GM12878 (cell line): ENCODE results near the gene C1orf232. TPM values are rescaled to one million over a fixed set of nuclear protein-coding genes. Genes with fewer than 3 reads are reported as not detected.

Source experiments
- ATAC-seq: fragments of 200-7000 bp; cut with Tn5 transposase; 3 replicates; pipeline ENCODE4 v1.9.1; 2020; ENCODE audit warnings: mild to moderate bottlenecking, moderate library complexity
- BruUV-seq: library from RNA; stranded (reverse); fragments of 400-500 nt; replicated peaks from 2 replicates; lab custom pipeline; 2021; lab: Mats Ljungman, UMichigan
- CTCF ChIA-PET: fragments of 300-600 bp; sonication (Branson Sonifier 250); formaldehyde crosslinking; extraction: SDS; loops from one replicate; lab custom pipeline; 2021; ENCODE audit warnings: inconsistent platforms; lab: Yijun Ruan, JAX
- POLR2A ChIA-PET: fragments of 350-600 bp; formaldehyde crosslinking; extraction: SDS; loops from one replicate; lab custom pipeline; 2021; ENCODE audit warnings: inconsistent platforms; lab: Charles Lee
- RAD21 ChIA-PET: fragments of 300-600 bp; sonication (Branson Sonifier 250); formaldehyde crosslinking; loops from one replicate; lab custom pipeline; 2023; ENCODE audit warnings: antibody characterized with exemption; ENCODE audit not compliant: unreplicated experiment; lab: Charles Lee
- SMC1A ChIA-PET: fragments of 300-600 bp; sonication (Branson Sonifier 250); formaldehyde crosslinking; loops from one replicate; lab custom pipeline; 2023; ENCODE audit not compliant: unreplicated experiment, uncharacterized antibody; lab: Charles Lee
- DNase-seq: peaks from one replicate; pipeline ENCODE4 v3.0.0-alpha.2; 2011; ENCODE audit warnings: low read depth, low spot score
- FAIRE-seq: peaks from 3 replicates; lab custom pipeline; 2011; peaks lifted over from hg19 to GRCh38; lab: Jason Lieb, UNC
- H2AFZ ChIP-seq: 2 replicates; pipeline ENCODE4 v1.6.0; 2011; ENCODE audit warnings: low read depth, low read length, control low read depth; ENCODE audit not compliant: control insufficient read depth
- H3K27ac ChIP-seq: 2 replicates; pipeline ENCODE4 v1.5.1; 2011; ENCODE audit warnings: control low read depth; ENCODE audit not compliant: control insufficient read depth, insufficient read depth
- H3K27me3 ChIP-seq, 2 experiments: replicated peaks in 1 of 2; 2 replicates each; pipeline versions ENCODE4 v1.6.0 to v1.6.1; 2011; ENCODE audit warnings: low read length in 1 of 2; ENCODE audit not compliant: control insufficient read depth in 2 of 2, insufficient read depth in 2 of 2
- H3K36me3 ChIP-seq, 2 experiments: 2 replicates each; pipeline ENCODE4 v1.5.1; 2011; ENCODE audit warnings: low read length in 1 of 2; ENCODE audit not compliant: control insufficient read depth in 2 of 2, insufficient read depth in 2 of 2
- H3K4me1 ChIP-seq: 2 replicates; pipeline ENCODE4 v1.6.1; 2011; ENCODE audit warnings: mild to moderate bottlenecking, low read length, moderate library complexity, mixed read lengths; ENCODE audit not compliant: control insufficient read depth, insufficient read depth
- H3K4me2 ChIP-seq: 2 replicates; pipeline ENCODE4 v1.6.0; 2011; ENCODE audit warnings: control low read depth; ENCODE audit not compliant: control insufficient read depth, insufficient read depth
- H3K4me3 ChIP-seq: fragments of 200-600 bp; sonication (generic); 2 replicates; pipeline ENCODE4 v1.5.1; 2016
- H3K79me2 ChIP-seq: 2 replicates; pipeline ENCODE4 v1.6.0; 2011; ENCODE audit warnings: low read length; ENCODE audit not compliant: control insufficient read depth, insufficient read depth
- H3K9ac ChIP-seq: 2 replicates; pipeline ENCODE4 v1.8.0; 2011; ENCODE audit warnings: low read length, control low read depth, mixed read lengths; ENCODE audit not compliant: control insufficient read depth, insufficient read depth
- H3K9me3 ChIP-seq: replicated peaks from 3 replicates; pipeline ENCODE4 v1.5.1; 2011; ENCODE audit warnings: mild to moderate bottlenecking, low read length; ENCODE audit not compliant: control insufficient read depth, insufficient read depth
- H4K20me1 ChIP-seq: 2 replicates; pipeline ENCODE4 v1.6.0; 2011; ENCODE audit not compliant: control insufficient read depth, insufficient read depth
- IKZF1 ChIP-seq: fragments of 450-650 bp; conservative IDR thresholded peaks from 2 replicates; pipeline ENCODE4 v1.6.1; 2017; ENCODE audit warnings: antibody characterized with exemption, mild to moderate bottlenecking
- KAT2A ChIP-seq: conservative IDR thresholded peaks from 2 replicates; pipeline ENCODE4 v1.6.1; 2011; ENCODE audit warnings: low read depth, low read length; ENCODE audit not compliant: control insufficient read depth
- MTA2 ChIP-seq: fragments of 450-650 bp; IDR thresholded peaks from 2 replicates; pipeline ENCODE4 v1.6.1; 2016; ENCODE audit warnings: low read depth, mild to moderate bottlenecking, moderate library complexity
- SMAD1 ChIP-seq: fragments of 450-650 bp; IDR thresholded peaks from 2 replicates; pipeline ENCODE4 v1.6.1; 2018; ENCODE audit warnings: mild to moderate bottlenecking, low read depth; ENCODE audit not compliant: partially characterized antibody
- SUZ12 ChIP-seq: fragments of 200-600 bp; sonication (generic); IDR thresholded peaks from one replicate; pipeline ENCODE4 v1.6.1; 2018; ENCODE audit warnings: antibody characterized with exemption, mild to moderate bottlenecking; ENCODE audit not compliant: unreplicated experiment
- ZZZ3 ChIP-seq: IDR thresholded peaks from 2 replicates; pipeline ENCODE4 v1.6.1; 2011; ENCODE audit warnings: low read depth; ENCODE audit not compliant: control insufficient read depth, insufficient read length
- WGBS: methylation state at CpG from one replicate; pipeline ENCODE4 v1.1.6; 2016; ENCODE audit warnings: low lambda C conversion rate; ENCODE audit not compliant: insufficient replicate concordance, insufficient coverage; ENCODE audit errors: missing lambda C conversion rate; 5-methylcytosine and 5-hydroxymethylcytosine counted together
- in situ Hi-C: fragments of 300-500 bp; cut with MboI; formaldehyde crosslinking; loops from 9 replicates; pipeline ENCODE4 v1.14.3; 2018; ENCODE audit warnings: mixed read lengths
- intact Hi-C: fragments of 100-400 bp; cut with micrococcal nuclease; formaldehyde crosslinking; loops from one replicate; pipeline ENCODE4 v1.14.2; 2022; ENCODE audit not compliant: unreplicated experiment
- polyA plus RNA-seq, 11 experiments: library from polyadenylated mRNA; depleted of rRNA in 4 of 11; unstranded in 6 of 11; stranded (reverse) in 5 of 11; fragments of >200 nt; fragmentation: Nextera tagmentation in 4 of 11; fragmentation: Illumina TruSeq in 1 of 11; extraction: Ambion mirVana in 4 of 11; extraction: Trizol in 1 of 11; gene quantifications; 1 replicate in 1 of 11; 2 replicates in 10 of 11; pipeline versions ENCODE4 v1.2.1 to v1.2.3, GENCODE V29; 2011 to 2016; ENCODE audit warnings: inconsistent platforms in 2 of 11, missing spikeins in 2 of 11, low read depth in 1 of 11
- total RNA-seq, 4 experiments: library from RNA; depleted of rRNA in 3 of 4; stranded (reverse); fragments of >200 nt in 3 of 4; fragmentation: Illumina TruSeq in 1 of 4; extraction: Trizol in 1 of 4; gene quantifications; 2 replicates each; pipeline versions ENCODE4 v1.2.1 to v1.2.3, GENCODE V29; 2013 to 2021
- TF ChIP-seq, protein P1 (sequence below): fragments of 450-650 bp; IDR thresholded peaks from 2 replicates; pipeline ENCODE4 v1.6.1; 2016; ENCODE audit warnings: mild to moderate bottlenecking

Gene C1orf232
- total and polyA plus RNA-seq, 10 of the 15 experiments (the other 5 are each of a cell fraction or from before 2014, with no cell fraction given) = not detected

DNA sequence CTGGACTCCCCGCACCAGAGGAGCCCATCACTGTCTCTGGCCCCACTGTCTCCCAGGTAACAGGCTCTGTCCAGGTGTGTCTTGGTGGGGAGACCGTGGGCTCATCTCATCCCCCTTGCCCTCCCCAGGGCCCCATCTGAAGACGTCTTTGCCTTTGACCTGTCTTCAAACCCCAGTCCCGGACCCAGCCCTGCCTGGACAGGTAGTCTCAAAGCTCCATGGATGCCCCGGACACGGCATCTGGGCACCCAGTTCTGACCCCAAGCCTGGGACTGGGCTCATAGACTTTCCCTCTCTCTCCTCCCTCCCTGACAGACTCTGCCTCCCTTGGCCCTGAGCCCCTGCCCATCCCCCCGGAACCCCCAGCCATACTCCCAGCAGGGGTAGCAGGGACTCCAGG is 15.3 kb upstream of the C1orf232 start:
- Histone ChIP-seq H3K4me2 (no peak overlapping the region), H3K27me3 (no peaks in the 10 kb centered on the region), H3K27ac (no peak overlapping the region), H3K79me2 (no peaks in the 10 kb centered on the region), H3K36me3 (no peaks in the 10 kb centered on the region), H2AFZ (no peak overlapping the region), H4K20me1 (no peaks in the 10 kb centered on the region), H3K4me3 (no peak overlapping the region), H3K4me1 (peaks cover 10% of the 10 kb centered on the region), H3K9me3 (no peaks in the 10 kb centered on the region), H3K9ac (no peak overlapping the region)
- CTCF ChIA-PET = interaction anchor here (1.0 kb wide), 1 partner anchor 14 kb away, joined by 3 read pairs; the partner anchor contains the start of gene ZNF593
- no TSS peak for BruUV-seq
- WGBS = 52% methylated on average over 6 of the region's 7 CpGs
- POLR2A ChIA-PET = interaction anchor here (0.6 kb wide), 1 partner anchor 123 kb away, joined by 5 read pairs; no protein-coding TSS in a partner anchor
- SMC1A ChIA-PET = no interaction called here
- FAIRE-seq = no peak
- intact Hi-C loops (no loop called here), in situ Hi-C loops (no loop called here)
- no peak for ATAC-seq
- RAD21 ChIA-PET = no interaction called here
- no peak for DNase-seq
- TF ChIP-seq IKZF1 (no peak), MTA2 (no peak)
- TF ChIP-seq, all 136 proteins: peak for 0

DNA sequence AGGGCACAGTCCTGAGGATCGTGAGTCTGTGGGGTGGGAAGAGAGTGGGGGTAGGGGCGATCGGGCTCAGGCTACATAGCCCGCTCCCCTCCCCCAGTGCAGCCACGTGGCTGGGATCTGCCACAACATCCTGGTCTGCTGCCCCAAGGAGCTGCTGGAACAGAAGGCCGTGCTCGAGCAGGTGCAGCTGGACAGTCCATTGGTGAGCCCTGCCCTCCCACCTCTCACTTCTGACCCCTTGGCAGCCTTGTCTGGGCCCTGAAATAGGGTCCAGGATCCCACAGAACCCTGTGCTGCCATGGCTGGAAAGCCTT is 13.6 kb upstream of the C1orf232 start:
- TF ChIP-seq SUZ12 (no peak), KAT2A (no peak), SMAD1 (no peak), ZZZ3 (no peak)
- TF ChIP-seq, protein P1, sequence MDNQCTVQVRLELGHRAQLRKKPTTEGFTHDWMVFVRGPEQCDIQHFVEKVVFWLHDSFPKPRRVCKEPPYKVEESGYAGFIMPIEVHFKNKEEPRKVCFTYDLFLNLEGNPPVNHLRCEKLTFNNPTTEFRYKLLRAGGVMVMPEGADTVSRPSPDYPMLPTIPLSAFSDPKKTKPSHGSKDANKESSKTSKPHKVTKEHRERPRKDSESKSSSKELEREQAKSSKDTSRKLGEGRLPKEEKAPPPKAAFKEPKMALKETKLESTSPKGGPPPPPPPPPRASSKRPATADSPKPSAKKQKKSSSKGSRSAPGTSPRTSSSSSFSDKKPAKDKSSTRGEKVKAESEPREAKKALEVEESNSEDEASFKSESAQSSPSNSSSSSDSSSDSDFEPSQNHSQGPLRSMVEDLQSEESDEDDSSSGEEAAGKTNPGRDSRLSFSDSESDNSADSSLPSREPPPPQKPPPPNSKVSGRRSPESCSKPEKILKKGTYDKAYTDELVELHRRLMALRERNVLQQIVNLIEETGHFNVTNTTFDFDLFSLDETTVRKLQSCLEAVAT = no peak
- ChIA-PET SMC1A (no interaction called here), CTCF (no interaction called here), RAD21 (interaction anchor here (0.6 kb wide), 1 partner anchor 13 kb away, joined by 3 read pairs; the partner anchor contains the start of gene ZNF593), POLR2A (no interaction called here)
- intact Hi-C loops = no loop called here
- no peaks in the 10 kb centered on the region for H4K20me1 ChIP-seq
- WGBS = 62% methylated on average over 7 of the region's 7 CpGs
- H3K36me3 ChIP-seq = no peaks in the 10 kb centered on the region
- no TSS peak for BruUV-seq
- H3K4me2 ChIP-seq = no peak overlapping the region
- H3K9me3 ChIP-seq = no peaks in the 10 kb centered on the region
- no peaks in the 10 kb centered on the region for H3K79me2 ChIP-seq
- no peak for DNase-seq
- FAIRE-seq = no peak
- in situ Hi-C loops = no loop called here
- no peak overlapping the region for H2AFZ ChIP-seq
- peaks cover 10% of the 10 kb centered on the region for H3K4me1 ChIP-seq
- ATAC-seq = no peak
- no peak overlapping the region for H3K4me3 ChIP-seq
- no peaks in the 10 kb centered on the region for H3K27me3 ChIP-seq
- no peak overlapping the region for H3K9ac ChIP-seq
- no peak overlapping the region for H3K27ac ChIP-seq
